Thyroid gland (tissue), 4 donors: ENCODE results near the gene SEMA5A. TPM values are rescaled to one million over a fixed set of nuclear protein-coding genes. Genes with fewer than 3 reads are reported as not detected.

Source experiments
- DNase-seq, 2 donors: peaks; one replicate each; pipeline ENCODE4 v3.0.0-alpha.2; 2019
- H3K27ac ChIP-seq, 3 donors: fragments of 200-600 bp; sonication (generic); 1 replicate in 2 of 3; 2 replicates in 1 of 3; pipeline ENCODE4 v1.5.1; 2016 to 2019; ENCODE audit warnings: mild to moderate bottlenecking in 1 of 3, moderate library complexity in 1 of 3
- H3K27me3 ChIP-seq: fragments of 200-600 bp; sonication (generic); one replicate; pipeline ENCODE4 v1.5.1; 2019
- H3K36me3 ChIP-seq, 2 donors: fragments of 200-600 bp; sonication (generic); one replicate each; pipeline ENCODE4 v1.5.1; 2016 to 2019
- H3K4me1 ChIP-seq, 2 donors: fragments of 200-600 bp; sonication (generic); one replicate each; pipeline ENCODE4 v1.5.1; 2017 to 2019
- H3K4me3 ChIP-seq, 3 donors: fragments of 200-600 bp; sonication (generic); replicated peaks in 1 of 3; 1 replicate in 2 of 3; 2 replicates in 1 of 3; pipeline ENCODE4 v1.5.1; 2016; ENCODE audit warnings: mild to moderate bottlenecking in 1 of 3
- H3K9me3 ChIP-seq: fragments of 200-600 bp; sonication (generic); one replicate; pipeline ENCODE4 v1.5.1; 2017
- CTCF ChIP-seq, 6 experiments: fragments of 200-600 bp in 3 of 6; fragments of 450-650 bp in 3 of 6; sonication (generic) in 3 of 6; IDR thresholded peaks; one replicate each; pipeline ENCODE4 v1.5.1; 2016 to 2019; ENCODE audit warnings: antibody characterized with exemption in 6 of 6, mild to moderate bottlenecking in 2 of 6, inconsistent platforms in 1 of 6, moderate library complexity in 1 of 6
- POLR2A ChIP-seq, 2 donors: fragments of 450-650 bp; IDR thresholded peaks; one replicate each; pipeline ENCODE4 v1.6.1; 2017; ENCODE audit warnings: antibody characterized with exemption in 2 of 2, mild to moderate bottlenecking in 2 of 2, moderate library complexity in 1 of 2
- WGBS, 2 donors: methylation state at CpG; one replicate each; pipeline ENCODE4 v1.1.5; 2017; 5-methylcytosine and 5-hydroxymethylcytosine counted together
- intact Hi-C: fragments of 100-400 bp; cut with DNase I; formaldehyde crosslinking; loops from one replicate; pipeline ENCODE4 v1.15.1; 2023
- total RNA-seq, 4 donors: library from RNA; depleted of rRNA; stranded (reverse); fragments of >200 nt; gene quantifications; one replicate each; pipeline ENCODE4 v1.2.3, GENCODE V29; 2016

Gene SEMA5A
- total RNA-seq, 4 donors from 2014 or later: 1.8 to 8.4 (median 3.8) TPM

- no peak for DNase-seq
- intact Hi-C loops: no loop called here
- H3K36me3 ChIP-seq: no peaks in the 10 kb centered on the region
- no peak overlapping the region for H3K27ac ChIP-seq
- no peak overlapping the region for H3K4me3 ChIP-seq
- WGBS, 2 donors: 86 to 92% methylated on average over 5 of the region's 5 CpGs
- no peaks in the 10 kb centered on the region for H3K4me1 ChIP-seq
- TF ChIP-seq CTCF (IDR thresholded peaks at IDR 0.05) (no peak), POLR2A (IDR thresholded peaks at IDR 0.05) (no peak)
- H3K9me3 ChIP-seq: no peaks in the 10 kb centered on the region
- H3K27me3 ChIP-seq: no peaks in the 10 kb centered on the region
These were observed 315.5 kb downstream of the SEMA5A start for GRCh38 chr5:9230355-9230754.

GRCh38 chr5:9226016-9226536 lies 319.8 kb downstream of the SEMA5A start:
- intact Hi-C loops: no loop called here

GRCh38 chr5:9222054-9222976 lies 323.6 kb downstream of the SEMA5A start:
- Histone ChIP-seq H3K36me3 (no peaks in the 10 kb centered on the region), H3K4me1 (no peaks in the 10 kb centered on the region), H3K9me3 (no peaks in the 10 kb centered on the region), H3K4me3 (no peak overlapping the region), H3K27ac (no peak overlapping the region), H3K27me3 (no peaks in the 10 kb centered on the region)
- intact Hi-C loops: no loop called here
- 80 to 82% methylated on average over 7 of the region's 7 CpGs for WGBS, 2 donors
- TF ChIP-seq CTCF (IDR thresholded peaks at IDR 0.05) (no peak), POLR2A (IDR thresholded peaks at IDR 0.05) (no peak)
- DNase-seq: no peak

More at GRCh38 chr5:9226016-9226536, 319.8 kb downstream of the SEMA5A start:
- Histone ChIP-seq H3K4me3 (no peak overlapping the region), H3K27me3 (no peaks in the 10 kb centered on the region), H3K36me3 (no peaks in the 10 kb centered on the region), H3K4me1 (no peaks in the 10 kb centered on the region), H3K9me3 (no peaks in the 10 kb centered on the region), H3K27ac (no peak overlapping the region)
- no peak for TF ChIP-seq CTCF (IDR thresholded peaks at IDR 0.05)
- TF ChIP-seq POLR2A (IDR thresholded peaks at IDR 0.05): no peak
- 86 to 90% methylated on average over 2 of the region's 2 CpGs for WGBS, 2 donors
- DNase-seq: no peak

GRCh38 chr5:9218358-9218757 lies 327.5 kb downstream of the SEMA5A start:
- TF ChIP-seq CTCF (IDR thresholded peaks at IDR 0.05) (no peak), POLR2A (IDR thresholded peaks at IDR 0.05) (no peak)
- H3K27ac ChIP-seq: no peak overlapping the region
- intact Hi-C loops: no loop called here

GRCh38 chr5:9212605-9213004 lies 333.3 kb downstream of the SEMA5A start:
- DNase-seq: no peak
- H3K4me1 ChIP-seq: no peaks in the 10 kb centered on the region
- no peaks in the 10 kb centered on the region for H3K36me3 ChIP-seq
- no peaks in the 10 kb centered on the region for H3K27me3 ChIP-seq
- H3K9me3 ChIP-seq: no peaks in the 10 kb centered on the region
- TF ChIP-seq CTCF (IDR thresholded peaks at IDR 0.05) (no peak), POLR2A (IDR thresholded peaks at IDR 0.05) (no peak)
- H3K4me3 ChIP-seq: no peak overlapping the region
- intact Hi-C loops: no loop called here
- WGBS, 2 donors: 38 to 95% methylated on average over 1 of the region's 1 CpG
- no peak overlapping the region for H3K27ac ChIP-seq

More at GRCh38 chr5:9218358-9218757, 327.5 kb downstream of the SEMA5A start:
- H3K4me3 ChIP-seq: no peak overlapping the region
- H3K27me3 ChIP-seq: no peaks in the 10 kb centered on the region
- no peaks in the 10 kb centered on the region for H3K4me1 ChIP-seq
- WGBS, 2 donors: 94 to 96% methylated on average over 4 of the region's 4 CpGs
- no peaks in the 10 kb centered on the region for H3K36me3 ChIP-seq
- no peak for DNase-seq
- H3K9me3 ChIP-seq: no peaks in the 10 kb centered on the region
